GM19239 (cell line): ENCODE results near the gene IPO9.

Experiments
- DNase-seq: peaks from one replicate; pipeline ENCODE4 v3.0.0; 2011; ENCODE audit warnings: low spot score; ENCODE audit not compliant: insufficient read length
- FAIRE-seq: peaks from 2 replicates; lab custom pipeline; 2011; peaks lifted over from hg19 to GRCh38; lab: Jason Lieb, UNC

Gene IPO9

GRCh38 chr1:201930137-201930536, 101.2 kb downstream of the IPO9 start:
- no peak for FAIRE-seq

DNA sequence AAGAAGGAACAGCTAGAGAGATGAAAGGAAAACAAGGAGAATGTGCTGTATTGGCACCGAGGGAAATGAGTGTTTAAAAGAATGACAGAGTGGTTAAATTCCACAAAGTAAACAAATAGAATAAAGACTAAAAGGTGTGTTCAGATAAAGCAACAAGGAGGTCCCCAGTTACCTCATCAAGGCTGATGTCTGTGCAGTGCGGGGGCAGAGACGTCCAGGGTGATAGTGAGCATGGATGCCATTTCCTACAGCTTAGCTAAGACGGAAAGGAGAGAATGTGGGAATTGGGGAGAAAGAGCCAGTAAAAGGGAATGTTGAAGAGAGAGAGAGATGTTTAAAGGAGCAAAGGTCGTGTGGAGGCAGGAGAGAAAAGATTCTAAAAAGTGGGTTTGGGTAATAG, 101.8 kb downstream of the IPO9 start:
- FAIRE-seq (no peak), DNase-seq (no peak)

More at GRCh38 chr1:201930137-201930536, 101.2 kb downstream of the IPO9 start:
- no peak for DNase-seq
